Activated T-helper 1 cell treated with anti-CD3 and anti-CD28 coated beads, Interleukin-2, amount 50 U/mL, for 16 hours (primary cell): ENCODE measurements around the gene DHRS13.
A peak's percentile ranks its signal among the peaks of the same experiment; 100 is the strongest.
"Not testable (repeated sequence)": the region's sequence is repeated elsewhere in the genome, so short reads cannot be mapped to it uniquely, and the experiment has no call there.

Experiments used
- DNase-seq, 2 donors: peaks; one replicate each; pipeline ENCODE4 v3.0.0-alpha.2; 2020; ENCODE audit warnings: low read depth in 1 of 2, low spot score in 1 of 2

DHRS13 gene

DNA sequence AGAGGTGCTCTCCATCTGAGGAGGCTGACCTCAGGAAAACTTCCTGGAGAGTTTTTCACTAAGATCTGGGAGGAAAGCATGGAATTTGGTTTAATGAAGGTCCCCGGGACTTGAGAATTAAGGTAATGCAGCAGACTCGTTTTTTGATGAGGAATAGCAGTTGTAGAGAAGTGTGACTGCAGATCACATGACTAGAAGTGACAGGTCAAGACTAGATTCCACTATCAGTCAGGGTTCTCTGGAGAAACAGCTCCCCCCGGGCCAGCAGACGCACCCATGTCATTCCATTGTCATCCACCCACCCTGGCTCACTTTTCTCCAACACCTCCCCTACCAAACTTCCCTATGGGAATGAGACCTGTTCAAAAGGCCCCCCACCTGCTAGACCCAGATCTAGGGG, 1.9 kb upstream of the DHRS13 start:
- no peak for DNase-seq

- not testable (repeated sequence) for DNase-seq
Observed at GRCh38 chr17:28903546-28903841, 615 bp upstream of the DHRS13 start.

- peak in 1 of 2 donors; percentile 24 for DNase-seq
Observed at GRCh38 chr17:28901866-28902818, 737 bp downstream of the DHRS13 start.

GRCh38 chr17:28900986-28901726, 1.7 kb downstream of the DHRS13 start:
- no peak for DNase-seq

- no peak for DNase-seq
Observed at GRCh38 chr17:28899212-28899815, 3.6 kb downstream of the DHRS13 start.

DNA sequence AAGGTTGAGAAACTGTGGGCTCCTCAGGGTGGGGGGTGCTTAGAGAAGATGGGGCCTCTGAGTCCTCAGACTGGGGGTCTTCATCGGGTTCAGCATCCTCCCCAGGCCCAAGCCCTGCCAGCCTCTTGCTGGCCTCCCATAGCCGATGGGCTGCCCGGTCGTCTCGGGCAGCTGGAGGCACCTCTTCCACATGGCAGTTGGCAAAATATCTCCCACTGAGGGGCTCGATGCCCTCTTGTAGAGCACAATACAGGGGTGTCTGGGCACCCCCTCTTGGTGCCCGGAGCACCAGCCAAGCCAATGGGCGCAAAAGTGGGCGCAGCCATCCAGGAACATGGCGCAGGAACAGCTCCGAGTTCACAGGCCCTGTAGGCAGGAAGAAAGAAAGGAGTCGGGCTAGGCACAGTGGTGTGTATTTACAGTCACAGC, 4.3 kb downstream of the DHRS13 start:
- DNase-seq, result no peak

- no peak for DNase-seq
Observed at GRCh38 chr17:28897769-28898526, 4.9 kb downstream of the DHRS13 start.

GRCh38 chr17:28896884-28897768, 5.8 kb downstream of the DHRS13 start, which contains the start of gene FLOT2:
TSS of gene FLOT2 (minus strand) at chr17:28897733. CDS start at chr17:28897574, 159 bp downstream.
- DNase-seq, result peak; percentile 45 to 55

GRCh38 chr17:28896491-28896883, 6.4 kb downstream of the DHRS13 start:
- DNase-seq, result no peak

- no peak for DNase-seq
Observed at GRCh38 chr17:28895794-28896447, 7.0 kb downstream of the DHRS13 start.

DNA sequence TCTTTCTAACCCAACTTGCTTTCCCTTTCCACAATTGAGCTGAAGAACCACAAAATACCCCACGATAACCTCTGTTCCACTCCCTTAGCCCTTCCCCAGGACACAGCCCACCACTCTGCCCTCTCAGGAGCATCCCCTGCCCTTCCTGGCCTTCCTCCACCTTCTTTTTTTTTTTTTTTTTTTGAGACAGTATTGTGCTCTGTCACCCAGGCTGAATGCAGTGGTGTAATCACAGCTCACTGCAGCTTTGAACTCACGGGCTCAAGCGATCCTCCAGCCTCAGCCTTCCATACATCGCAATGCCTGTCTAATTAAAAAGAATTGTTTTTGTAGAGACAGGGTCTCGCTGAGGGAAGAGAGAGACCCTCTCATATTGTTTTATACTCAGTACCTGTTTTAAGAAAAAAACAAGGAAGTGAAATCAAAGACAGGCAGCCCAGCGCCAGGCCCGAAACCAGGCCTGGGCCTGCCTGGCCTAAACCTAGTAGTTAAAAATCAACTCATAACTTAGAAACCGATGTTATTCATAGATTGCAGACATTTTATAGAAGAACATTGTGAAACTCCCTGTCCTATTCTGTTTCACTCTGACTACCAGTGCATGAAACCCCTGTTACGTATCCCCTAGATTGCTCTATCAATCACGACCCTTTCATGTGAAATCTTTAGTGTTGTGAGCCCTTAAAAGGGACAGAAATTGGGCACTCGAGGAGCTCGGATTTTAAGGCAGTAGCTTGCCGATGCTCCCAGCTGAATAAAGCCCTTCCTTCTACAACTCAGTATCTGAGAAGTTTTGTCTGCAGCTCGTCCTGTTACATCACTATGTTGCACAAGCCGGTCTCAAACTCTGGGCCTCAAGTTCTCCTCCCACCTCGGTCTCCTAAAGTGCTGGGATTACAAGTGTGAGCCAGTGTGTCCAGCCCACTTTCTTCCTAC, 9.4 kb downstream of the DHRS13 start:
- DNase-seq, result not testable (repeated sequence)

- DNase-seq, result no peak
Observed at GRCh38 chr17:28892024-28892423, 10.9 kb downstream of the DHRS13 start.

DNA sequence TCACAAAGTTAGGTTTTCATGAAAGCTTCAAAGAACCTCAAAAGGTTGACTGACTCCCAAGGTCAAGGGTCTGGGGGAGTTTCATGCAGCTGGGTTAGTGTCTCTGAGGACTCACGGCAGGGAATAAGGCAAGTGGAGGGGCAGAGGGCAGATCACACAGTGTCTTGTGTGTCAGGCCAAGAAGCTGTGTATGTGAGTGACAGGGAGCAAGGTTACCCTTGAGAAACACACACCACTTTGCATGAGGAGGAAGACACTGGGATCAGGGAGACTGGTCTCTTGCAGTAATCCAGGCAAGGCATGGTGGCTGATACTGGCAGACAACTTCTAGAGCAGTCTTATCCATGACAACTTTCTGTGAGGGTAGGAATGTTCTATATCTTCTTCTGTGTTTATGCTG, 11.7 kb downstream of the DHRS13 start:
- no peak for DNase-seq

DNA sequence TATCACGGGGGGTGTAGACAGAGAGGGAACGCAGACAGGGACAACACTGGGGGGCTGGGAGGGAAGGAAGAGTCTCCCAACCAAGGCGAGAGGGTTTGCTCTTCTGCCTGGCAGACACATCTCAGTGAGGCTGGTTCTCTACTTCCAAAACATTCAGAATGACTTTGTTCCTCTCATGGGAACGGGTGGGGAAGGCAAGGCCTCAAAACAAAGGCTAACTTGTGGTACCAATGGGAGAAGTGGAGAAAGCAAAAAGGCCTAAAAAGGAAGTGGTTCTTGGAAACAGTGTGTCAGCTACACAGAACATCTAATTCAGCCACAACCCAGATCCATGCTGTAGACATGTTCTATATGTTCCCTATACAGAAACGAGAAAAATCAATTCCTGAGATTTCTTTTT, 12.9 kb downstream of the DHRS13 start:
- no peak for DNase-seq

DNA sequence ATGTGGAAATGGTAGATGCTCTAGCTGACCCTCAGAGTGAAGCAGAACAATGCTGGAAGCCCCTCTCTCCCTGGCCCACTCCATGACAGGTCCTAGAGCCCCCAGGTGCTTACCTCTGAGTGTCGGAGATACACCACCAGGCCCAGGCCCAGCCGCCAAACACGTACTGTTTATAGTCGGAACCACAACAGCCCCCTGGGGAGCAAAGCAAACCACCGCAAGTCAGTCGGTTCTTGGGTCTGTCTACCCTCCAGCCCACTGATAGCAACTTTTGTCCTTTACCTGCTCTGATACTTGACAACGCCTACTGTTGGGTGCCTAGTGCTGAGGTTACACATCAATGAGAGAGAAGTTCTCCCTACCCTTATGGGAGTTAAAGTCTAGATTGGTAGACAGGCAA, 14.0 kb downstream of the DHRS13 start:
- no peak for DNase-seq

- no peak for DNase-seq
Observed at GRCh38 chr17:28887871-28888471, 14.9 kb downstream of the DHRS13 start.

- DNase-seq, result no peak
Observed at GRCh38 chr17:28885951-28886350, 16.9 kb downstream of the DHRS13 start.

DNA sequence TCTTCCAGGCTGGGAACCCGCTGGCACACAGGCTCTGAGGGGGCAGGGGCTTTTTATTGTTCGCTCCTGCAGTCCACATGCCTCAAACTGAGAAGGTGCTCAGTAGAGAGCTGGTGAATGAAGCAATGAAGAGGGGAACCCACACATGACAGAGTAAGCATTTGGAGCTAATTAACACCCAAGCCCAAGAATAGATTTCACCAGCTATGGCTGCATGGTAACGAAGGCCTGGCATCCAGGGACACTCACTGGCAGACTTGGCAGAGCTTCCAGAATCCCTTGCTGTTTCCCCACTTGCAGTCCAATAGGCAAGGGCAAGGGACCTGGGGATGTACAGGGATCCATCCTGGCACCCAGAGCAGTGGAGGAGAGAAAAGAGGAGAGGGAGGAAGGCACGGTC, 17.5 kb downstream of the DHRS13 start:
- no peak for DNase-seq
